ENCODE data around the gene TMA7. TPM values are rescaled to one million over a fixed set of nuclear protein-coding genes. Genes with fewer than 3 reads are reported as not detected.
A peak's percentile ranks its signal among the peaks of the same experiment; 100 is the strongest.
"Not testable (repeated sequence)": the region's sequence is repeated elsewhere in the genome, so short reads cannot be mapped to it uniquely, and the experiment has no call there.

Gene TMA7
- total and polyA plus RNA-seq, 11 donors: 177 to 733 (median 205) TPM

DNA sequence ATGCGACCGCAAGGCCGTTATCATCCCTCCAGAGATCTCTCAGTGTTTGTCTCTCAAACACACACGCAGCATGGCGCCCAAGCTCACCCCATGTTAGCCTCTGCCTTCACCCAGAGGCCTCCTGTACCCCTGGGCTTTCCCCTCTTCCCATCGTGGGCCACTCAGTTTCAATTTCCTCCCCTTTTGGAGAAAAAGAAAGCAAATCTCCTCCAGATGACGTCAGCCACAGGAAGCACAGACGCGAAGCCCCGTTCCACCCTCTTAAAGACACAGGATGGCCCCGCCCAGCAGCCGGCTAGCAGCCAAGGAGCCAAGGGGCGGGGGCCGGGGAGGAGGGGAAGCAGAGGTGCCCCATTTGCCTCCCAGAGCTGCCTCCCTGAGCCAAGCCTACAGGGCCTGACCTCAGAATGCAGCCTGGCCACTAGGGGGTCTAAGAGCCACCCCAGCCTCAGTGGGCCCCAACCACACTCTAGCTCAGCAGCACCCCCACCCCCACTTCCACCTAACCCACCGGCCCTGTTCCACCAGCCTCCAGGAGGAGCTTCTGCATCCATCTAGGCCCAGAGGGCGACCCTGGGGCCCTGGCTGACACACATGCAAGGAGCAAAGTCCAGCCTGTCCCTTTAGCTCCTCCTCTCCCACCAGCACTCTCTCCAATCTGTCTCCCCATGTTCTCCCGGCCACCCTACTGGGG lies 33.0 kb downstream of the TMA7 start:
- H3K27ac ChIP-seq: peak overlapping the region; percentile 77 to 99 (median 97)
- WGBS, 4 donors: 10 to 11% (median 10%) methylated on average over 17 of the region's 17 CpGs
- no peaks in the 10 kb centered on the region for H3K9me3 ChIP-seq
- peak overlapping the region; percentile 35 to 88 (median 72) for H3K4me3 ChIP-seq
- peaks cover 11 to 63% (median 52%) of the 10 kb centered on the region in 12 donors for H3K4me1 ChIP-seq
- no peaks in the 10 kb centered on the region for H3K27me3 ChIP-seq
- DNase-seq (peak; percentile 92 to 96 (median 94)), ATAC-seq (peak; percentile 84 to 95 (median 93))
- TF ChIP-seq, protein P1, sequence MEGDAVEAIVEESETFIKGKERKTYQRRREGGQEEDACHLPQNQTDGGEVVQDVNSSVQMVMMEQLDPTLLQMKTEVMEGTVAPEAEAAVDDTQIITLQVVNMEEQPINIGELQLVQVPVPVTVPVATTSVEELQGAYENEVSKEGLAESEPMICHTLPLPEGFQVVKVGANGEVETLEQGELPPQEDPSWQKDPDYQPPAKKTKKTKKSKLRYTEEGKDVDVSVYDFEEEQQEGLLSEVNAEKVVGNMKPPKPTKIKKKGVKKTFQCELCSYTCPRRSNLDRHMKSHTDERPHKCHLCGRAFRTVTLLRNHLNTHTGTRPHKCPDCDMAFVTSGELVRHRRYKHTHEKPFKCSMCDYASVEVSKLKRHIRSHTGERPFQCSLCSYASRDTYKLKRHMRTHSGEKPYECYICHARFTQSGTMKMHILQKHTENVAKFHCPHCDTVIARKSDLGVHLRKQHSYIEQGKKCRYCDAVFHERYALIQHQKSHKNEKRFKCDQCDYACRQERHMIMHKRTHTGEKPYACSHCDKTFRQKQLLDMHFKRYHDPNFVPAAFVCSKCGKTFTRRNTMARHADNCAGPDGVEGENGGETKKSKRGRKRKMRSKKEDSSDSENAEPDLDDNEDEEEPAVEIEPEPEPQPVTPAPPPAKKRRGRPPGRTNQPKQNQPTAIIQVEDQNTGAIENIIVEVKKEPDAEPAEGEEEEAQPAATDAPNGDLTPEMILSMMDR (IDR thresholded peaks at IDR 0.05): peak in 11 of 12 donors; percentile 15 to 63 (median 46)
- peak in 1 of 2 donors; percentile 72 for TF ChIP-seq POLR2A (IDR thresholded peaks at IDR 0.05)
- peaks cover 0 to 35% (median 14%) of the 10 kb centered on the region in 9 donors for H3K36me3 ChIP-seq
- intact Hi-C loops (cut with DNase I): loop anchor here in 4 of 10 donors (2.0 to 10.0 kb wide), 3 partner anchors 30 to 212 kb away; partner anchors contain the start of genes SHISA5 (in 2 of the 4) and NCKIPSD (in 1 of the 4)

DNA sequence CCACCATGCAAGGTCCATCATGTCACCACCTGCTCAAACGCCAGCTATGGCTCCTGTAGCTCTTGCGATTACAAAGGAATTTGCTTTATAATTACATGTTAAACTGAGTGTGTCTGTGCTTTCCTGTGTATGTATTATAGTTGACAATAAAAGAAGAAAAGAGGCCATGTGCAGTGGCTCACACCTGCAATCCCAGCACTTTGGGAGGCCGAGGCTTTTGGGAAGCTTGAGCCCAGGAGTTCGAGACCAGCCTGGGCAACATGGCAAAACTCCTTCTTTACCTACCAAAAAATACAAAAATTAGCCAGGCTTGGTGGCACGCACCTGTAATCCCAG lies 33.5 kb downstream of the TMA7 start:
- intact Hi-C loops (cut with DNase I): loop anchor here in 4 of 10 donors (2.0 to 10.0 kb wide), 3 partner anchors 29 to 211 kb away; partner anchors contain the start of genes SHISA5 (in 2 of the 4) and NCKIPSD (in 1 of the 4)
- Histone ChIP-seq H3K27me3 (no peaks in the 10 kb centered on the region), H3K4me3 (peak overlapping the region in 7 of 12 donors; percentile 63 to 88 (median 74)), H3K36me3 (peaks cover 0 to 30% (median 10%) of the 10 kb centered on the region in 9 donors), H3K27ac (peak overlapping the region; percentile 77 to 99 (median 97)), H3K9me3 (no peaks in the 10 kb centered on the region), H3K4me1 (peaks cover 9 to 61% (median 49%) of the 10 kb centered on the region in 12 donors)
- ATAC-seq (no peak), DNase-seq (no peak)
- TF ChIP-seq, protein P1 (IDR thresholded peaks at IDR 0.05): no peak
- no peak for TF ChIP-seq POLR2A (IDR thresholded peaks at IDR 0.05)
- 62 to 71% (median 69%) methylated on average over 5 of the region's 5 CpGs for WGBS, 4 donors

DNA sequence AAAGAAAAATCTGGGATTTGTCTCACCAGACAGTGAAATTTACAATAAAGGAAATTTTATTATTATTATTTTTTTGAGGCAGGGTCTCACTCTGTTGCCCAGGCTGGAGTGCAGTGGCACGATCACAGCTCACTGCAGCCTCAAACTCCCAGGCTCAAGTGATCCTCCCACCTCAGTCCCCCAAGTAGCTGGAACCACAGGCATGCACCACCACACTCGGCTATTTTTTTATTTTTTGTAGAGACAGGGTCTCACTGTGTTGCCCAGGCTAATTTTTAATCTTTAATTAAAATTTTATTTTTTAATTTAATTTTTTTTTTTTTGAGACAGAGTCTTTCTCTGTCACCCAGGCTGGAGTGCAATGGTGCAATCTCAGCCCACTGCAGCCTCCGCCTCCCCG lies 34.0 kb downstream of the TMA7 start:
- H3K4me3 ChIP-seq, DNase-seq, ATAC-seq, H3K27me3 ChIP-seq, H3K9me3 ChIP-seq: not testable (repeated sequence)
- H3K36me3 ChIP-seq: peaks cover 0 to 26% (median 6%) of the 10 kb centered on the region in 9 donors
- intact Hi-C loops (cut with DNase I): loop anchor here in 1 of 10 donors (10.0 kb wide), 1 partner anchor 211 kb away; the partner anchor contains the start of gene NCKIPSD
- WGBS, 4 donors: 85 to 94% (median 94%) methylated on average over 4 of the region's 4 CpGs
- peak overlapping the region in 9 of 12 donors; percentile 89 to 99 (median 97) for H3K27ac ChIP-seq
- H3K4me1 ChIP-seq: peaks cover 9 to 57% (median 46%) of the 10 kb centered on the region in 12 donors

DNA sequence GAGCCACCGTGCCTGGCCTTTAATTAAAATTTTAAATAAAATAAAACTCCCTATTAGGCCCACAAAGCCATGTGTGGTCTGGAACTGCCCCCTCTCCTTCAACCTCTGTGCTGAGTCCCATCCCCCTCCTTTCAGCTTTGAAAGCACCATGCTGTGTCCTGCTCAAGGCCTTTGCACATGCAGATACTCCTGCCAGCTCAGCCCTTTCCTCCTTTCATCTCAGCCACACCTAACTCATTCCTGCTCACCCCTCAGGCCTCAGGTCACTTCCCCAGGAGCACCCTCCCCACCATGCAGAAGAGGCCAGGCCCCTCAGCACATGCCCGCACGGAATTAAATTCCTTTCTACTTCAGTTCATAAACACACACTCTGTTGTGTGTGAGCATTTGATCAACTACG lies 34.6 kb downstream of the TMA7 start:
- WGBS, 4 donors: 72 to 86% (median 80%) methylated on average over 4 of the region's 4 CpGs
- peaks cover 9 to 55% (median 40%) of the 10 kb centered on the region in 12 donors for H3K4me1 ChIP-seq

More for the DNA sequence above, 34.6 kb downstream of the TMA7 start:
- H3K27me3 ChIP-seq: no peaks in the 10 kb centered on the region
- DNase-seq: no peak
- no peak for ATAC-seq
- peaks cover 0 to 24% (median 0%) of the 10 kb centered on the region in 9 donors for H3K36me3 ChIP-seq
- peak overlapping the region in 1 of 12 donors; percentile 28 for H3K27ac ChIP-seq
- intact Hi-C loops (cut with DNase I): loop anchor here in 1 of 10 donors (10.0 kb wide), 1 partner anchor 210 kb away; the partner anchor contains the start of gene NCKIPSD
- H3K9me3 ChIP-seq: no peaks in the 10 kb centered on the region
- H3K4me3 ChIP-seq: no peak overlapping the region
- TF ChIP-seq, protein P1 (IDR thresholded peaks at IDR 0.05): no peak
- no peak for TF ChIP-seq POLR2A (IDR thresholded peaks at IDR 0.05)

Data from heart left ventricle (tissue), 16 donors.